ENCODE results near the gene MMRN2. TPM values are rescaled to one million over a fixed set of nuclear protein-coding genes. Genes with fewer than 3 reads are reported as not detected.
A peak's percentile ranks its signal among the peaks of the same experiment; 100 is the strongest.
"Not testable (repeated sequence)": the region's sequence is repeated elsewhere in the genome, so short reads cannot be mapped to it uniquely, and the experiment has no call there.

Gene MMRN2
- polyA plus RNA-seq, 1 donor, result 7.2 TPM

- WGBS (ENCODE audit: insufficient coverage, low lambda C conversion rate), result 100% methylated on average over 2 of the region's 5 CpGs
- Histone ChIP-seq H3K36me3 (ENCODE audit: control insufficient read depth, insufficient read depth, low read length) (no peaks in the 10 kb centered on the region), H3K9me3 (ENCODE audit: control insufficient read depth, low read depth, low read length) (no peaks in the 10 kb centered on the region), H3K27me3 (ENCODE audit: control insufficient read depth, insufficient read depth, low read length) (no peaks in the 10 kb centered on the region), H3K4me3 (ENCODE audit: low read length) (no peak overlapping the region), H3K27ac (ENCODE audit: low read length) (no peak overlapping the region), H3K4me1 (ENCODE audit: control insufficient read depth, insufficient read depth, low read length) (peaks cover 4% of the 10 kb centered on the region)
- DNase-seq, result no peak
Measured at GRCh38 chr10:86981716-86982115, 24.3 kb upstream of the MMRN2 start.

- H3K4me1 ChIP-seq (ENCODE audit: control insufficient read depth, insufficient read depth, low read length); H3K4me3 ChIP-seq (ENCODE audit: low read length); H3K36me3 ChIP-seq (ENCODE audit: control insufficient read depth, insufficient read depth, low read length); H3K27me3 ChIP-seq (ENCODE audit: control insufficient read depth, insufficient read depth, low read length); H3K9me3 ChIP-seq (ENCODE audit: control insufficient read depth, low read depth, low read length); DNase-seq; H3K27ac ChIP-seq (ENCODE audit: low read length): not testable (repeated sequence)
- 82% methylated on average over 2 of the region's 6 CpGs for WGBS (ENCODE audit: insufficient coverage, low lambda C conversion rate)
Measured at GRCh38 chr10:86981020-86981419, 23.6 kb upstream of the MMRN2 start.

DNA sequence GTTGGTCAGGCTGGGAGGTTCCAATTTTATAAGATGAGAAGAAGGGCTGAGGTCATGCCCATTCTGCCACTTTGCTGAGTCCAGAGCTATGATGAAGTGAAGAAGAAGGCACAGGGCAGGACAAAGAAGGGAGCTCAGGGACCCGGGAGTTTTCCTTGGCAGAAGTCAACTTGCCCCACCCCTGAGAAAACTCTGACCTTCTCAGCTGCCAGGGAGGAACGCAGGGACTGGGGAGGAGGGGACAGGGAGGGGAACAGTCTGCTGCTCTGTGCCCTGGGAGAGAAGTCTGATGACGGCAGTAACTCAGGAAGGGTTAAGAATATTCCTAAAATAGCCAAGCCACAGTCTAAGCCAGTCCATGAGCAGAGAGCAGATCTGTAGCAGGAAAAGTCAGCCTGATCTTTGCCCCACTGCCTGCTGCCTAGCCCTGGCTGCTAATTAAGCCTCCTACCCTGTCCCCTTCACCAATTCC, 22.6 kb upstream of the MMRN2 start:
- no peaks in the 10 kb centered on the region for H3K36me3 ChIP-seq (ENCODE audit: control insufficient read depth, insufficient read depth, low read length)
- H3K4me1 ChIP-seq (ENCODE audit: control insufficient read depth, insufficient read depth, low read length), result peaks cover 4% of the 10 kb centered on the region
- DNase-seq, result peak in 1 of 2 donors; percentile 54
- no peaks in the 10 kb centered on the region for H3K27me3 ChIP-seq (ENCODE audit: control insufficient read depth, insufficient read depth, low read length)
- no peak overlapping the region for H3K4me3 ChIP-seq (ENCODE audit: low read length)
- H3K9me3 ChIP-seq (ENCODE audit: control insufficient read depth, low read depth, low read length), result no peaks in the 10 kb centered on the region
- H3K27ac ChIP-seq (ENCODE audit: low read length), result no peak overlapping the region
- WGBS (ENCODE audit: insufficient coverage, low lambda C conversion rate), result no CpG with 5 or more reads among the region's 3 CpGs

DNA sequence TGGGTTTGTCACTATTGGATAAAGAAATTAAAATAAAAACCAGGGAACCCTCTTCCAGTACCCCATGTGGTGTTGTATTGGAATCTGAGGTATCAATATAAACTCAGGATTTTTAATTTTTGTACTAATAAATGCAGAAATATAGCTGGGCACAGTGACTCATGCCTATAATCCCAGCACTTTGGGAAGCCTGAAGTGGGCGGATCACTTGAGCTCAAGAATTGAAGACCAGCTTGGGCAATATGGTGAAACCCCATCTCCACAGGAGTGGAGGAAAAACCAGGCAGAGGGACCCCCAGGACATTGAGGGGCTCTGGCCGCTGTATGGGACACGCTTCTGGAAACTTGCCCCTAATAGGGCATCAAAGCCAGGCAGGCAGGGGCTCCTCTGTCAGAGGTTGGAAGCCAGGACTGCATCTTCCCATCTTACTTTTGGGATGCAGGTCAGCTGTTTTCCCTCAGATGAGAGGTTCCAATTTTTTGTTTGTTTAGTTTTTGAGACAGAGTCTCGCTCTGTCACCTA, 21.9 kb upstream of the MMRN2 start:
- Histone ChIP-seq H3K36me3 (ENCODE audit: control insufficient read depth, insufficient read depth, low read length) (no peaks in the 10 kb centered on the region), H3K9me3 (ENCODE audit: control insufficient read depth, low read depth, low read length) (no peaks in the 10 kb centered on the region), H3K4me3 (ENCODE audit: low read length) (no peak overlapping the region), H3K4me1 (ENCODE audit: control insufficient read depth, insufficient read depth, low read length) (peaks cover 4% of the 10 kb centered on the region), H3K27me3 (ENCODE audit: control insufficient read depth, insufficient read depth, low read length) (no peaks in the 10 kb centered on the region), H3K27ac (ENCODE audit: low read length) (no peak overlapping the region)
- no peak for DNase-seq
- no CpG with 5 or more reads among the region's 4 CpGs for WGBS (ENCODE audit: insufficient coverage, low lambda C conversion rate)

DNA sequence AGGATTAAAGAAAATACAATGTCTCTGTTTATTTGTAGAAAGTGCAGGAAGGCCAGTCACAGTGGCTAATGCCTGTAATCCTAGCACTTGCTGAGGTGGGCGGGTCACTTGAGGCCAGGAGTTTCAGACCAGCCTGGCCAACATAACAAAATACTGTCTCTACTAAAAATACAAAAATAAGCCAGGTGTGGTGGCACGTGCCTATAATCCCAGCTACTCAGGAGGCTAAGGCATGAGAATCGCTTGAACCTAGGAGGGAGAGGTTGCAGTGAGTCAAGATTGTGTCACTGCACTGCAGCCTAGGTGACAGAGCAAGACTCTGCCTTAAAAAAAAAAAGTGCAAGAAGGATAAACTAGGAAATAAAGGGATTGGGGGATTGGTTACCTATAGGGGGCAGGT, 21.0 kb upstream of the MMRN2 start:
- not testable (repeated sequence) for H3K4me1 ChIP-seq (ENCODE audit: control insufficient read depth, insufficient read depth, low read length); H3K27ac ChIP-seq (ENCODE audit: low read length); H3K36me3 ChIP-seq (ENCODE audit: control insufficient read depth, insufficient read depth, low read length); H3K27me3 ChIP-seq (ENCODE audit: control insufficient read depth, insufficient read depth, low read length); DNase-seq; H3K4me3 ChIP-seq (ENCODE audit: low read length); H3K9me3 ChIP-seq (ENCODE audit: control insufficient read depth, low read depth, low read length)
- 100% methylated on average over 1 of the region's 3 CpGs for WGBS (ENCODE audit: insufficient coverage, low lambda C conversion rate)

DNA sequence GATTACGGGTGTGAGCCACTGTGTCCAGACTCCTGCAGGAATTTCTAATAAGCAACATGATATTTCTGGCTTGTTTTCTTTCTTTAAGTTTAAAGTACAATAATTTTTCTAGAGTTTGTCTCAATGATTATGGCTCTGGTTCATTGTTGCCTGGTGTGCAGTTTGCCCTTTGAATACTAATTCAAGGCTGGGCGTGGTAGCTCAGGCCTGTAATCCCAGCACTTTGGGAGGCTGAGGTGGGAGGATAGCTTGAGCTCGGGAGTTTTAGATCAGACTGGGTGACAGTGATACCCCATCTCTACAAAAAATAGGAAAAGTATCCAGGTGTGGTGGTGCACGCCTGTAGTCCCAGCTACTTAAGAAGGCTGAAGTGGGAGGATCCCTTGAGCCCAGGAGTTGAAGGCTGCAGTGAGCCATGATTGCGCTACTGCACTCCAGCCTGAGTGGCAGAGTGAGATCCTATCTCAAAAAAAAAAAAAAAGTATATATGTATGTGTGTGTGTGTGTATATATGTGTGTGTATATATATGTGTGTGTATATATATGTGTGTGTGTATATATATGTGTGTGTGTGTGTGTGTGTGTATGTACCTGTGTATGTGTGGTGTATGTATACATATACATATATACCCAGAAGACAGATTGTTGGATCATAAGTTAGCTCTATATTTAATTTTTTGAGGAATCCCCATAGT, 19.1 kb upstream of the MMRN2 start:
- Histone ChIP-seq H3K4me3 (ENCODE audit: low read length) (no peak overlapping the region), H3K36me3 (ENCODE audit: control insufficient read depth, insufficient read depth, low read length) (no peaks in the 10 kb centered on the region), H3K27me3 (ENCODE audit: control insufficient read depth, insufficient read depth, low read length) (peaks cover 5% of the 10 kb centered on the region), H3K27ac (ENCODE audit: low read length) (no peak overlapping the region), H3K9me3 (ENCODE audit: control insufficient read depth, low read depth, low read length) (no peaks in the 10 kb centered on the region), H3K4me1 (ENCODE audit: control insufficient read depth, insufficient read depth, low read length) (peaks cover 9% of the 10 kb centered on the region)
- DNase-seq, result no peak
- no CpG with 5 or more reads among the region's 5 CpGs for WGBS (ENCODE audit: insufficient coverage, low lambda C conversion rate)

- 92% methylated on average over 2 of the region's 7 CpGs for WGBS (ENCODE audit: insufficient coverage, low lambda C conversion rate)
- Histone ChIP-seq H3K4me1 (ENCODE audit: control insufficient read depth, insufficient read depth, low read length) (peaks cover 18% of the 10 kb centered on the region), H3K27ac (ENCODE audit: low read length) (no peak overlapping the region)
Measured at GRCh38 chr10:86974484-86974883, 17.1 kb upstream of the MMRN2 start.

GRCh38 chr10:86972613-86973380, 15.4 kb upstream of the MMRN2 start:
- no peaks in the 10 kb centered on the region for H3K9me3 ChIP-seq (ENCODE audit: control insufficient read depth, low read depth, low read length)
- peaks cover 30% of the 10 kb centered on the region for H3K27me3 ChIP-seq (ENCODE audit: control insufficient read depth, insufficient read depth, low read length)
- no peak overlapping the region for H3K27ac ChIP-seq (ENCODE audit: low read length)
- no CpG with 5 or more reads among the region's 11 CpGs for WGBS (ENCODE audit: insufficient coverage, low lambda C conversion rate)
- no peaks in the 10 kb centered on the region for H3K36me3 ChIP-seq (ENCODE audit: control insufficient read depth, insufficient read depth, low read length)
- H3K4me1 ChIP-seq (ENCODE audit: control insufficient read depth, insufficient read depth, low read length), result peaks cover 35% of the 10 kb centered on the region
- DNase-seq, result no peak
- no peak overlapping the region for H3K4me3 ChIP-seq (ENCODE audit: low read length)

More at GRCh38 chr10:86974484-86974883, 17.1 kb upstream of the MMRN2 start:
- Histone ChIP-seq H3K27me3 (ENCODE audit: control insufficient read depth, insufficient read depth, low read length) (peaks cover 15% of the 10 kb centered on the region), H3K9me3 (ENCODE audit: control insufficient read depth, low read depth, low read length) (no peaks in the 10 kb centered on the region), H3K4me3 (ENCODE audit: low read length) (no peak overlapping the region), H3K36me3 (ENCODE audit: control insufficient read depth, insufficient read depth, low read length) (no peaks in the 10 kb centered on the region)
- DNase-seq, result no peak

DNA sequence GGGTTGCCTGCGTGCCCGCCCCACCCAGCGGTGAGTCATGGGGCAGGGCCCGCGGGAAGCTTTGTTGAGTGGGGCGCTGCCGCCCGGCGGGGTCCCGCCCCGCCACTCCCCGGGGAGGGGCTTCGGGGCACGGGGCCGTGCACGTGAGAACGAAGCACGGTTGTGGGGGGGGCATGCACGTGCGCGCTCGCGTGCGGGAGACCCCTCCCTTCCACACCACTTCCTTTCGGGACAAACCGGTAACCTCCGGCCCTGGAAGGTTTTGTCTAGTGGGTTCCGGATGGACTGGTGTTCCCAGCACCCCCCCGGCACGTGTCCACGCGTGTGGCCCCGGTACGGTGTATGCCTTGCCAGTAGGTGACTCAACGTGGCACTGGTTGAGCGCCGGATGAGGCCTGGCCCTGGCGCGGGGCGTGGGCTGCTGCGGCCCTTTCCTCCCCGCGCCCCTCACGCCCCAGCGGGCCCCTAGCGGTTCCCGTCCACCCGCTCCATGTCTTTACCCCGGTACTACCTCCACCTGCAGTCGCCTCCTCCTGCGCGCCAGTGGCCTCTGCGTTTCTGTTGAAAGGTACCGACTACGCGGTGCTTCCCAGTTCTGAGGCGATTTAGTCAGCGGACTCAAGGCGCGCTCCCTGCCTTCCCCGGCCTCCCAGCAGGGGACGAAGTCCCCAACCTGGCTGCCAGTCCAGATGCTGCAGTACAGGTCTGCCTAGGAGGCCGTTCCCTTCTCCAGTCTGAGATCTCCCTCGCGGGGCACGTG, 14.0 kb upstream of the MMRN2 start:
- peak overlapping the region; percentile 65 for H3K4me3 ChIP-seq (ENCODE audit: low read length)
- no peaks in the 10 kb centered on the region for H3K9me3 ChIP-seq (ENCODE audit: control insufficient read depth, low read depth, low read length)
- peak overlapping the region; percentile 54 for H3K27ac ChIP-seq (ENCODE audit: low read length)
- H3K27me3 ChIP-seq (ENCODE audit: control insufficient read depth, insufficient read depth, low read length), result peaks cover 30% of the 10 kb centered on the region
- DNase-seq, result peak; percentile 85 to 90
- H3K4me1 ChIP-seq (ENCODE audit: control insufficient read depth, insufficient read depth, low read length), result peaks cover 48% of the 10 kb centered on the region
- H3K36me3 ChIP-seq (ENCODE audit: control insufficient read depth, insufficient read depth, low read length), result no peaks in the 10 kb centered on the region
- WGBS (ENCODE audit: insufficient coverage, low lambda C conversion rate), result no CpG with 5 or more reads among the region's 66 CpGs

DNA sequence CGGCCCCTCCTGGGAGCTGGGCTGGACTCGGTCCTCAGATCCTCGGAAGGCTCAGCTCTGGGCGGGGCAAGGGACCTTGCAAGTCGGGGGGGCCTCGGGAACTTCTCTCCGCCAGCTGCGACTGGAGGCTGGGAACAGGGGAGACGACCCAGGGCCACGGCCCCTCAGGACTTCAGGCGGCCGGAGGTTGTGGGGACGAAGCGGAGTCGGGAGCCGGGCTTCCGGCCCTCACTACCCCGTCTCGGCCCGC, 13.5 kb upstream of the MMRN2 start:
- H3K4me3 ChIP-seq (ENCODE audit: low read length), result peak overlapping the region; percentile 65
- H3K36me3 ChIP-seq (ENCODE audit: control insufficient read depth, insufficient read depth, low read length), result no peaks in the 10 kb centered on the region
- H3K27me3 ChIP-seq (ENCODE audit: control insufficient read depth, insufficient read depth, low read length), result peaks cover 30% of the 10 kb centered on the region
- peaks cover 49% of the 10 kb centered on the region for H3K4me1 ChIP-seq (ENCODE audit: control insufficient read depth, insufficient read depth, low read length)
- peak overlapping the region; percentile 35 for H3K27ac ChIP-seq (ENCODE audit: low read length)
- DNase-seq, result no peak
- WGBS (ENCODE audit: insufficient coverage, low lambda C conversion rate), result no CpG with 5 or more reads among the region's 20 CpGs
- H3K9me3 ChIP-seq (ENCODE audit: control insufficient read depth, low read depth, low read length), result no peaks in the 10 kb centered on the region
